H1 (cell line): ENCODE data around the gene DMXL1. TPM values are rescaled to one million over a fixed set of nuclear protein-coding genes. Genes with fewer than 3 reads are reported as not detected.

ENCODE experiments used
- CTCF ChIP-seq, 3 experiments: IDR thresholded peaks; 1 replicate in 2 of 3; 2 replicates in 1 of 3; pipeline versions ENCODE4 v1.5.1 to v1.6.1; 2011; ENCODE audit warnings: low read length in 3 of 3, mild to moderate bottlenecking in 3 of 3, inconsistent platforms in 2 of 3, low read depth in 1 of 3, moderate library complexity in 1 of 3; ENCODE audit not compliant: insufficient read depth in 1 of 3; ENCODE audit errors: control extremely low read depth in 1 of 3
- SP1 ChIP-seq: IDR thresholded peaks from 2 replicates; pipeline ENCODE4 v1.6.1; 2011; ENCODE audit warnings: low read depth, low read length
- polyA plus RNA-seq, 7 experiments: library from polyadenylated mRNA; depleted of rRNA in 3 of 7; stranded (reverse) in 5 of 7; unstranded in 2 of 7; fragments of >200 nt in 5 of 7; fragments of 200-250 nt in 2 of 7; gene quantifications; 1 replicate in 5 of 7; 2 replicates in 1 of 7; 4 replicates in 1 of 7; pipeline versions ENCODE4 v1.2.1 to v1.2.3, GENCODE V29; 2011 to 2013; ENCODE audit warnings: missing spikeins in 2 of 7, mixed read lengths in 2 of 7
- total RNA-seq: library from RNA; stranded (reverse); fragmentation: NEBNext Ultra II Directional; extraction: Animal tissue kit (Norgen Biotek cat#: 25700); gene quantifications from 2 replicates; pipeline ENCODE4 v1.2.1, GENCODE V29; 2021

The DMXL1 gene
- total and polyA plus RNA-seq, 2 of the 8 experiments (the other 6 are each of a cell fraction or from before 2014, with no cell fraction given), result 10.1 to 43.9 TPM

- TF ChIP-seq CTCF (IDR thresholded peaks at IDR 0.05; ENCODE audit: control extremely low read depth in 1 of 3, insufficient read depth in 1 of 3, low read depth in 1 of 3, low read length in 3 of 3) (no peak), SP1 (no peak)
Measured at GRCh38 chr5:119263639-119264038, 192.8 kb downstream of the DMXL1 start (continued).
